ENCODE data around the gene KCNIP4. TPM values are rescaled to one million over a fixed set of nuclear protein-coding genes. Genes with fewer than 3 reads are reported as not detected.

Gene KCNIP4
- total RNA-seq, 1 experiment from 2014 or later, result not detected

DNA sequence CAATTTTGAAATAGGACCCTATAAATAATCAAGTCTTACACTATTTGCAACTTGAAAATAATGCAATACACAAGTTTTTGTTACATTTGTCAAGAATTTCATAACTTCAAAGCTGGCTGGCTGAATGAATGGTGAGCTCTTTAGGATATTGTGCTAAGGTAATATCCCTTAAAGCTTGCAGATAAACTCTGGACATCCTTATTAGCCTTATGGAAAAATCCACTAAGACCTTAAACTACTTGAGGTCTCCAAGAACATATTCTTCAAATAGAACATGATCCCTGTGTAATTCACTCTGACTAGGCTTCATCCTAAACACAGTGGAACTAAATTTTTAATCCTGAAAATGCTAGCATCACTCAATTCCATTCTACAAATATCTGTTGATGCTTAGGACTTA is 1049.0 kb downstream of the KCNIP4 start:
- BruUV-seq (replicated peaks), result no TSS peak
- H3K4me2 ChIP-seq, result no peak overlapping the region
- CTCF ChIA-PET, result no interaction called here

DNA sequence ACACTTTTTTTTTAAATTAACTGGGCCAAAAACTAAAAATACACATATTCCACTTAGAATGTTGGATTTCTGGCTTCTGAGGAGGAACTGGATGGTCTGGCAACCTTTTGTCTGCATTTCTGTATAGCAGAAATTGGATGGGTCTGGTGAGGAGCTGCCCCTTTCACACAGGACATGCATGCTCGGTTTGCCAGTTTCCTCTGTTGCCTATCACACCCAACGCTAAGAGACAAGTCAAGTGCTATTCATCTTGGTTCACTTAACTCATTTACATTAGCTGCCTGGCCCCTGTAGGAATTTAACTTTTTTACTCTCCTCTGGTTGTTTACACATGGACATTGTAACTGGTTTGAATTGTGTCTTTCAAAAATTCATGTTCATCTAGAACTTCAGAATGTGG is 1052.6 kb downstream of the KCNIP4 start:
- no peaks in the 10 kb centered on the region for H3F3A ChIP-seq (ENCODE audit: insufficient read depth, low read depth)
- H3K27me3 ChIP-seq (ENCODE audit: insufficient read depth, low read depth), result no peaks in the 10 kb centered on the region
- no peaks in the 10 kb centered on the region for H3K36me3 ChIP-seq (ENCODE audit: low read depth)
- no peak for DNase-seq
- POLR2A ChIA-PET (ENCODE audit: unreplicated experiment), result no interaction called here
- no peaks in the 10 kb centered on the region for H3K79me2 ChIP-seq (ENCODE audit: low read depth)
- H3K4me2 ChIP-seq, result no peak overlapping the region
- no peaks in the 10 kb centered on the region for H3K4me1 ChIP-seq (replicated peaks; ENCODE audit: insufficient read depth)
- BruUV-seq (replicated peaks), result no TSS peak
- no peaks in the 10 kb centered on the region for H4K20me1 ChIP-seq (ENCODE audit: insufficient read depth)
- CTCF ChIA-PET, result no interaction called here
- H2AFZ ChIP-seq, result no peak overlapping the region
- H3K9me2 ChIP-seq (ENCODE audit: insufficient read depth), result no peaks in the 10 kb centered on the region
- H3K9me3 ChIP-seq (ENCODE audit: insufficient read depth, low read depth), result no peaks in the 10 kb centered on the region
- no peak overlapping the region for H3K27ac ChIP-seq
- no peak for TF ChIP-seq EZH2 (IDR thresholded peaks at IDR 0.05; ENCODE audit: low read depth)
- H3K4me3 ChIP-seq, result no peak overlapping the region
- intact Hi-C loops (cut with micrococcal nuclease; ENCODE audit: unreplicated experiment), result loop anchor here (10.0 kb wide), 1 partner anchor 121 kb away; no protein-coding TSS in a partner anchor

More for the DNA sequence above, 1049.0 kb downstream of the KCNIP4 start:
- H3K4me3 ChIP-seq, result no peak overlapping the region
- no peak overlapping the region for H2AFZ ChIP-seq
- H3K9me3 ChIP-seq (ENCODE audit: insufficient read depth, low read depth), result no peaks in the 10 kb centered on the region
- no peaks in the 10 kb centered on the region for H4K20me1 ChIP-seq (ENCODE audit: insufficient read depth)
- H3K36me3 ChIP-seq (ENCODE audit: low read depth), result no peaks in the 10 kb centered on the region
- H3K27me3 ChIP-seq (ENCODE audit: insufficient read depth, low read depth), result no peaks in the 10 kb centered on the region
- intact Hi-C loops (cut with micrococcal nuclease; ENCODE audit: unreplicated experiment), result loop anchor here (10.0 kb wide), 1 partner anchor 125 kb away; no protein-coding TSS in a partner anchor
- no peak for DNase-seq
- no peaks in the 10 kb centered on the region for H3K4me1 ChIP-seq (replicated peaks; ENCODE audit: insufficient read depth)
- H3F3A ChIP-seq (ENCODE audit: insufficient read depth, low read depth), result no peaks in the 10 kb centered on the region
- POLR2A ChIA-PET (ENCODE audit: unreplicated experiment), result no interaction called here
- H3K27ac ChIP-seq, result no peak overlapping the region
- H3K79me2 ChIP-seq (ENCODE audit: low read depth), result no peaks in the 10 kb centered on the region
- no peaks in the 10 kb centered on the region for H3K9me2 ChIP-seq (ENCODE audit: insufficient read depth)
- TF ChIP-seq EZH2 (IDR thresholded peaks at IDR 0.05; ENCODE audit: low read depth), result no peak
- TF ChIP-seq, protein P1, sequence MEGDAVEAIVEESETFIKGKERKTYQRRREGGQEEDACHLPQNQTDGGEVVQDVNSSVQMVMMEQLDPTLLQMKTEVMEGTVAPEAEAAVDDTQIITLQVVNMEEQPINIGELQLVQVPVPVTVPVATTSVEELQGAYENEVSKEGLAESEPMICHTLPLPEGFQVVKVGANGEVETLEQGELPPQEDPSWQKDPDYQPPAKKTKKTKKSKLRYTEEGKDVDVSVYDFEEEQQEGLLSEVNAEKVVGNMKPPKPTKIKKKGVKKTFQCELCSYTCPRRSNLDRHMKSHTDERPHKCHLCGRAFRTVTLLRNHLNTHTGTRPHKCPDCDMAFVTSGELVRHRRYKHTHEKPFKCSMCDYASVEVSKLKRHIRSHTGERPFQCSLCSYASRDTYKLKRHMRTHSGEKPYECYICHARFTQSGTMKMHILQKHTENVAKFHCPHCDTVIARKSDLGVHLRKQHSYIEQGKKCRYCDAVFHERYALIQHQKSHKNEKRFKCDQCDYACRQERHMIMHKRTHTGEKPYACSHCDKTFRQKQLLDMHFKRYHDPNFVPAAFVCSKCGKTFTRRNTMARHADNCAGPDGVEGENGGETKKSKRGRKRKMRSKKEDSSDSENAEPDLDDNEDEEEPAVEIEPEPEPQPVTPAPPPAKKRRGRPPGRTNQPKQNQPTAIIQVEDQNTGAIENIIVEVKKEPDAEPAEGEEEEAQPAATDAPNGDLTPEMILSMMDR (conservative IDR thresholded peaks at IDR 0.05), result no peak

DNA sequence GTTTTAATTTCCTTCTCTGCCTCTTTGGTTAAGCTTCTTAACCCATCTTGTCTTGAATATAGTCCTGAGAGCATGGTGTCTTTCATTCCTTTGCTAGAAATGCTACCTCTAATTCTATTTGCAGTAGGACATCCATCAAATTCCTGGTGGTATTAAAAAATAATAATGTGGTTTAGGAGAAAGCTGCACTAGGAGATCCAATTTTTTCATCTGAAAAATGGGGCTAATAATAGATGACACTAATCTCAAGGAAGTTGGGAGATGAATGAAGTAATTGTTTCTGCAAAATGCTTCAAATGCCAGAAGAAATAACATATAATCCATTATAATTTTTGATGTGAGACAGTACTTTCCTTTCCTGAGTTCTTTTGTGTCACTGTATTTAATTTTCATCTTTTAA is 1053.4 kb downstream of the KCNIP4 start:
- H3K36me3 ChIP-seq (ENCODE audit: low read depth), result no peaks in the 10 kb centered on the region

More for the DNA sequence above, 1053.4 kb downstream of the KCNIP4 start:
- Histone ChIP-seq H3K9me3 (ENCODE audit: insufficient read depth, low read depth) (no peaks in the 10 kb centered on the region), H3K4me2 (no peak overlapping the region), H2AFZ (no peak overlapping the region), H3K9me2 (ENCODE audit: insufficient read depth) (no peaks in the 10 kb centered on the region), H3K27ac (no peak overlapping the region), H3K4me3 (no peak overlapping the region), H3K27me3 (ENCODE audit: insufficient read depth, low read depth) (no peaks in the 10 kb centered on the region), H3F3A (ENCODE audit: insufficient read depth, low read depth) (no peaks in the 10 kb centered on the region), H3K79me2 (ENCODE audit: low read depth) (no peaks in the 10 kb centered on the region), H3K4me1 (replicated peaks; ENCODE audit: insufficient read depth) (no peaks in the 10 kb centered on the region), H4K20me1 (ENCODE audit: insufficient read depth) (no peaks in the 10 kb centered on the region)
- CTCF ChIA-PET, result no interaction called here
- TF ChIP-seq, protein P1 (conservative IDR thresholded peaks at IDR 0.05), result no peak
- no peak for TF ChIP-seq EZH2 (IDR thresholded peaks at IDR 0.05; ENCODE audit: low read depth)
- BruUV-seq (replicated peaks), result no TSS peak
- intact Hi-C loops (cut with micrococcal nuclease; ENCODE audit: unreplicated experiment), result loop anchor here (10.0 kb wide), 1 partner anchor 120 kb away; no protein-coding TSS in a partner anchor
- POLR2A ChIA-PET (ENCODE audit: unreplicated experiment), result no interaction called here
- DNase-seq, result no peak
